GM10266 (cell line): Measurements from ENCODE around the gene CHST8.
"Not testable (repeated sequence)": the region's sequence is repeated elsewhere in the genome, so short reads cannot be mapped to it uniquely, and the experiment has no call there.

Experiments
- DNase-seq: peaks from one replicate; pipeline ENCODE4 v3.0.0; 2012; ENCODE audit errors: extremely low spot score
- CTCF ChIP-seq: IDR thresholded peaks from 2 replicates; pipeline ENCODE4 v1.5.1; 2012; ENCODE audit warnings: mild to moderate bottlenecking, low read depth; ENCODE audit not compliant: control insufficient read depth, insufficient read depth; ENCODE audit errors: missing control alignments

CHST8 gene

GRCh38 chr19:33606556-33606955 is 15.2 kb upstream of the CHST8 start:
- DNase-seq: no peak
- TF ChIP-seq CTCF: no peak

GRCh38 chr19:33609353-33609752 is 12.4 kb upstream of the CHST8 start:
- DNase-seq: no peak
- TF ChIP-seq CTCF: no peak

- no peak for TF ChIP-seq CTCF
- no peak for DNase-seq
Measured at GRCh38 chr19:33610588-33610987, 11.2 kb upstream of the CHST8 start.

- DNase-seq: no peak
- no peak for TF ChIP-seq CTCF
Measured at GRCh38 chr19:33612928-33613619, 8.7 kb upstream of the CHST8 start.

GRCh38 chr19:33613620-33614000 is 8.1 kb upstream of the CHST8 start:
- TF ChIP-seq CTCF: no peak
- DNase-seq: no peak

- TF ChIP-seq CTCF: no peak
Measured at GRCh38 chr19:33616346-33616745, 5.4 kb upstream of the CHST8 start.

GRCh38 chr19:33616857-33617256 is 4.9 kb upstream of the CHST8 start:
- DNase-seq: no peak
- TF ChIP-seq CTCF: no peak

More at GRCh38 chr19:33616346-33616745, 5.4 kb upstream of the CHST8 start:
- DNase-seq: no peak

GRCh38 chr19:33618363-33618762 is 3.4 kb upstream of the CHST8 start:
- DNase-seq: not testable (repeated sequence)
